ENCODE measurements around the gene PGAM5.
"Not testable (repeated sequence)": the region's sequence is repeated elsewhere in the genome, so short reads cannot be mapped to it uniquely, and the experiment has no call there.

The PGAM5 gene

GRCh38 chr12:132685400-132685799 is 25.2 kb upstream of the PGAM5 start:
- Mint-ChIP-seq H3K4me3 (peak overlapping the region; percentile 75 to 85 (median 84)), H3K4me1 (peaks cover 11% of the 10 kb centered on the region), H3K27me3 (ENCODE audit: low read depth) (peaks cover 11% of the 10 kb centered on the region)

GRCh38 chr12:132686825-132687210 is 23.8 kb upstream of the PGAM5 start:
- peaks cover 11% of the 10 kb centered on the region for H3K4me1 Mint-ChIP-seq
- peak overlapping the region in 1 of 3 experiments; percentile 83 for H3K27ac Mint-ChIP-seq
- TF ChIP-seq CTCF (IDR thresholded peaks at IDR 0.05; ENCODE audit: unreplicated experiment in 3 of 3), result no peak
- peaks cover 11% of the 10 kb centered on the region for H3K27me3 Mint-ChIP-seq (ENCODE audit: low read depth)
- H3K4me3 Mint-ChIP-seq, result peak overlapping the region; percentile 84 to 90 (median 86)
- peaks cover 21% of the 10 kb centered on the region for H3K36me3 Mint-ChIP-seq (ENCODE audit: low read depth)
- H3K9me3 Mint-ChIP-seq, result peaks cover 4% of the 10 kb centered on the region

More at GRCh38 chr12:132685400-132685799, 25.2 kb upstream of the PGAM5 start:
- TF ChIP-seq CTCF (IDR thresholded peaks at IDR 0.05; ENCODE audit: unreplicated experiment in 3 of 3), result no peak
- Mint-ChIP-seq H3K9me3 (peaks cover 4% of the 10 kb centered on the region), H3K27ac (peak overlapping the region in 2 of 3 experiments; percentile 66 to 72), H3K36me3 (ENCODE audit: low read depth) (peaks cover 28% of the 10 kb centered on the region)

- H3K4me1 Mint-ChIP-seq, result peaks cover 11% of the 10 kb centered on the region
- H3K27me3 Mint-ChIP-seq (ENCODE audit: low read depth), result peaks cover 11% of the 10 kb centered on the region
- H3K9me3 Mint-ChIP-seq, result peaks cover 4% of the 10 kb centered on the region
- no peak for TF ChIP-seq CTCF (IDR thresholded peaks at IDR 0.05; ENCODE audit: unreplicated experiment in 3 of 3)
- H3K36me3 Mint-ChIP-seq (ENCODE audit: low read depth), result peaks cover 22% of the 10 kb centered on the region
- H3K27ac Mint-ChIP-seq, result peak within 1 kb of the TSS in 1 of 3 experiments; percentile 83
- peak within 1 kb of the TSS; percentile 84 to 90 (median 86) for H3K4me3 Mint-ChIP-seq
Observed at GRCh38 chr12:132687211-132688164, 23.2 kb upstream of the PGAM5 start, which contains the start of the genes POLE and PXMP2. Gene POLE, minus strand, starts transcription at chr12:132687342. Its CDS starts 27 bp downstream, at chr12:132687315. Gene PXMP2, plus strand, starts transcription at chr12:132687587. Its CDS starts 84 bp downstream, at chr12:132687671.

GRCh38 chr12:132689227-132689626 is 21.4 kb upstream of the PGAM5 start:
- Mint-ChIP-seq H3K36me3 (ENCODE audit: low read depth) (peaks cover 14% of the 10 kb centered on the region), H3K27me3 (ENCODE audit: low read depth) (peaks cover 11% of the 10 kb centered on the region)
- no peak for TF ChIP-seq CTCF (IDR thresholded peaks at IDR 0.05; ENCODE audit: unreplicated experiment in 3 of 3)

GRCh38 chr12:132690112-132690511 is 20.5 kb upstream of the PGAM5 start:
- no peak overlapping the region for H3K27ac Mint-ChIP-seq
- no peak for TF ChIP-seq CTCF (IDR thresholded peaks at IDR 0.05; ENCODE audit: unreplicated experiment in 3 of 3)
- H3K9me3 Mint-ChIP-seq, result no peaks in the 10 kb centered on the region
- peaks cover 10% of the 10 kb centered on the region for H3K4me1 Mint-ChIP-seq
- peaks cover 11% of the 10 kb centered on the region for H3K27me3 Mint-ChIP-seq (ENCODE audit: low read depth)
- peaks cover 13% of the 10 kb centered on the region for H3K36me3 Mint-ChIP-seq (ENCODE audit: low read depth)
- H3K4me3 Mint-ChIP-seq, result peak overlapping the region; percentile 78 to 85 (median 80)

More at GRCh38 chr12:132689227-132689626, 21.4 kb upstream of the PGAM5 start:
- Mint-ChIP-seq H3K27ac (no peak overlapping the region), H3K4me3 (peak overlapping the region; percentile 78 to 85 (median 80)), H3K4me1 (peaks cover 11% of the 10 kb centered on the region), H3K9me3 (no peaks in the 10 kb centered on the region)

GRCh38 chr12:132692030-132692429 is 18.6 kb upstream of the PGAM5 start:
- H3K4me3 Mint-ChIP-seq, H3K9me3 Mint-ChIP-seq, H3K4me1 Mint-ChIP-seq, H3K27ac Mint-ChIP-seq: not testable (repeated sequence)
- Mint-ChIP-seq H3K27me3 (ENCODE audit: low read depth) (peaks cover 11% of the 10 kb centered on the region), H3K36me3 (ENCODE audit: low read depth) (peaks cover 21% of the 10 kb centered on the region)

GRCh38 chr12:132694888-132695287 is 15.8 kb upstream of the PGAM5 start:
- not testable (repeated sequence) for H3K4me1 Mint-ChIP-seq, H3K9me3 Mint-ChIP-seq
- H3K36me3 Mint-ChIP-seq (ENCODE audit: low read depth), result peaks cover 32% of the 10 kb centered on the region

More at GRCh38 chr12:132694888-132695287, 15.8 kb upstream of the PGAM5 start:
- not testable (repeated sequence) for H3K4me3 Mint-ChIP-seq; H3K27ac Mint-ChIP-seq; H3K27me3 Mint-ChIP-seq (ENCODE audit: low read depth)
